Breast epithelium (tissue), 3 donors: ENCODE measurements around the gene HUS1.
"Not testable (repeated sequence)": the region's sequence is repeated elsewhere in the genome, so short reads cannot be mapped to it uniquely, and the experiment has no call there.

Experiments used
- CTCF ChIP-seq, 3 donors: fragments of 450-650 bp; IDR thresholded peaks; one replicate each; pipeline ENCODE4 v1.5.1; 2016 to 2017; ENCODE audit warnings: antibody characterized with exemption in 3 of 3, mild to moderate bottlenecking in 3 of 3, moderate library complexity in 3 of 3
- POLR2A ChIP-seq: fragments of 450-650 bp; IDR thresholded peaks from one replicate; pipeline ENCODE4 v1.6.1; 2016; ENCODE audit warnings: antibody characterized with exemption, mild to moderate bottlenecking, moderate library complexity
- POLR2AphosphoS5 ChIP-seq, 3 donors: sonication (generic); formaldehyde crosslinking; IDR thresholded peaks; one replicate each; pipeline ENCODE4 v1.6.1; 2017; ENCODE audit warnings: antibody characterized with exemption in 3 of 3

DNA sequence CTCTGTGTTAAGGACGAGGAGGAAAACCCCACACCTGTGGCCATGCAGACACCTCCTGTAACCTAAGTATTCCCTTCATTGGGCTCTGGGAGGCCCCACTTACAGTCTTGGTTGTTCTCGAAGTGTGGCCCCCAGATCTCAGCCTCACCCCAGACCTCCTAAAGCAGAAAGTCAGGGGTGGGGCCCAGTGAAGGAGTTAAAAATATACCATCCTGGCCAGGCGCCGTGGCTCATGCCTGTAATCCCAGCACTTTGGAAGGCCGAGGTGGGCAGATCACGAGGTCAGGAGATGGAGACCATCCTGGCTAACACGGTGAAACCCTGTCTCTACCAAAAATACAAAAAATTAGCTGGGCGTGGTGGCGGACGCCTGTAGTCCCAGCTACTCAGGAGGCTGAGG is 36.8 kb downstream of the HUS1 start:
- TF ChIP-seq CTCF (IDR thresholded peaks at IDR 0.05); POLR2A; POLR2AphosphoS5 (IDR thresholded peaks at IDR 0.05): not testable (repeated sequence)
